GM12878 (cell line): Measurements from ENCODE around the gene RFWD3.

Experiments
- CTCF ChIP-seq, 3 experiments: IDR thresholded peaks in 2 of 3; conservative IDR thresholded peaks in 1 of 3; 2 replicates each; pipeline ENCODE4 v1.5.1; 2011; ENCODE audit warnings: low read depth in 3 of 3, low read length in 3 of 3, mild to moderate bottlenecking in 3 of 3, control low read depth in 2 of 3, moderate library complexity in 2 of 3, inconsistent platforms in 1 of 3, mixed read lengths in 1 of 3; ENCODE audit not compliant: control insufficient read depth in 2 of 3, insufficient read depth in 1 of 3; ENCODE audit errors: extremely low read depth in 1 of 3
- HDAC6 ChIP-seq: fragments of 200-600 bp; sonication (generic); IDR thresholded peaks from one replicate; pipeline ENCODE4 v1.8.0; 2017; ENCODE audit warnings: antibody characterized with exemption; ENCODE audit not compliant: unreplicated experiment
- MAX ChIP-seq: IDR thresholded peaks from 2 replicates; pipeline ENCODE4 v1.6.1; 2012; ENCODE audit warnings: low read depth, low read length, improper control_type of control experiment
- MYC ChIP-seq: IDR thresholded peaks from 2 replicates; pipeline ENCODE4 v1.6.1; 2011; ENCODE audit warnings: mild to moderate bottlenecking, low read length, moderate library complexity, inconsistent platforms; ENCODE audit not compliant: insufficient read depth, insufficient replicate concordance, insufficient read length, severe bottlenecking
- NR2C2 ChIP-seq: IDR thresholded peaks from 2 replicates; pipeline ENCODE4 v1.6.1; 2011; ENCODE audit warnings: borderline replicate concordance, low read depth; ENCODE audit not compliant: control insufficient read depth, insufficient read length

GRCh38 chr16:74601126-74601871, 65.4 kb downstream of the RFWD3 start:
- TF ChIP-seq CTCF (IDR thresholded peaks at IDR 0.05 in 2 of 3, conservative IDR thresholded peaks at IDR 0.05 in 1 of 3; ENCODE audit: control insufficient read depth in 2 of 3, extremely low read depth in 1 of 3, insufficient read depth in 1 of 3, low read depth in 3 of 3, low read length in 3 of 3) = no peak
- no peak for TF ChIP-seq MAX
- TF ChIP-seq MYC = no peak
- TF ChIP-seq HDAC6 = no peak
- no peak for TF ChIP-seq NR2C2
